ENCODE results near the gene WNT9B. TPM values are rescaled to one million over a fixed set of nuclear protein-coding genes. Genes with fewer than 3 reads are reported as not detected.

WNT9B gene
- total and polyA plus RNA-seq, 9 of the 15 experiments (the other 6 are each of a cell fraction or from before 2014, with no cell fraction given), result not detected

- POLR2A ChIA-PET, result no interaction called here
- no peak overlapping the region for H3K27ac ChIP-seq (ENCODE audit: extremely low read depth, low read depth, low read length)
- H3K36me3 ChIP-seq (ENCODE audit: control insufficient read depth, insufficient read depth, low read length), result no peaks in the 10 kb centered on the region
- H3K27me3 ChIP-seq (ENCODE audit: control insufficient read depth in 2 of 2, insufficient read depth in 2 of 2, low read length in 2 of 2), result peaks cover 19 to 53% of the 10 kb centered on the region in 2 experiments
- H3K9me1 ChIP-seq (ENCODE audit: control insufficient read depth, insufficient read depth, low read length), result no peaks in the 10 kb centered on the region
- H3K4me3 ChIP-seq, result no peak overlapping the region
- no TSS peak for BruUV-seq (replicated peaks)
- intact Hi-C loops (cut with micrococcal nuclease) (no loop called here), in situ Hi-C loops (cut with MboI) (no loop called here)
- FAIRE-seq (no peak), DNase-seq (ENCODE audit: extremely low read depth in 1 of 4, low spot score in 3 of 4) (no peak), ATAC-seq (no peak)
- 7% methylated on average over 5 of the region's 5 CpGs for WGBS (ENCODE audit: insufficient coverage, low coverage, missing lambda C conversion rate)
- H2AFZ ChIP-seq (ENCODE audit: low read depth, low read length), result no peak overlapping the region
- CTCF ChIA-PET (ENCODE audit: low intra/inter-chr PET ratio), result no interaction called here
- H3K79me2 ChIP-seq (ENCODE audit: control insufficient read depth, insufficient read depth, low read length), result no peaks in the 10 kb centered on the region
- no peak overlapping the region for H3K9ac ChIP-seq (ENCODE audit: insufficient read depth in 1 of 2, low read depth in 2 of 2, low read length in 2 of 2)
- H3K9me3 ChIP-seq (replicated peaks; ENCODE audit: control insufficient read depth, insufficient read depth, low read depth, low read length), result no peaks in the 10 kb centered on the region
- H4K20me1 ChIP-seq (replicated peaks; ENCODE audit: control insufficient read depth, insufficient read depth, low read length), result no peaks in the 10 kb centered on the region
- H3K4me1 ChIP-seq (replicated peaks in 1 of 2; ENCODE audit: control insufficient read depth in 2 of 2, insufficient read depth in 2 of 2, low read length in 2 of 2), result peaks cover 0 to 10% of the 10 kb centered on the region in 2 experiments; a peak in 2 of 5 replicates
- H3K4me2 ChIP-seq (ENCODE audit: insufficient read depth, low read length), result no peak overlapping the region
- no peak for TF ChIP-seq MAFF (IDR thresholded peaks at IDR 0.05; ENCODE audit: low read length)
- TF ChIP-seq CSDE1 (IDR thresholded peaks at IDR 0.05), result no peak
- TF ChIP-seq NFIX (CRISPR knock-in tag; IDR thresholded peaks at IDR 0.05; ENCODE audit: low read depth), result no peak
- TF ChIP-seq ZNF609 (CRISPR knock-in tag; IDR thresholded peaks at IDR 0.05; ENCODE audit: borderline replicate concordance), result no peak
- TF ChIP-seq ELK1 (CRISPR knock-in tag; IDR thresholded peaks at IDR 0.05), result no peak
- no peak for TF ChIP-seq ZEB2 (IDR thresholded peaks at IDR 0.05)
- no peak for TF ChIP-seq KLF13 (tag; IDR thresholded peaks at IDR 0.05; ENCODE audit: borderline replicate concordance, low read depth)
- no peak for TF ChIP-seq TSC22D4 (tag; IDR thresholded peaks at IDR 0.05)
- no peak for TF ChIP-seq NCOA4 (IDR thresholded peaks at IDR 0.05; ENCODE audit: partially characterized antibody)
- TF ChIP-seq ZNF644 (tag; IDR thresholded peaks at IDR 0.05; ENCODE audit: low read depth), result no peak
- TF ChIP-seq ZNF23 (CRISPR knock-in tag; IDR thresholded peaks at IDR 0.05), result no peak
- no peak for TF ChIP-seq CREB5 (CRISPR knock-in tag; IDR thresholded peaks at IDR 0.05)
- TF ChIP-seq COPS2 (conservative IDR thresholded peaks at IDR 0.05), result no peak
- no peak for TF ChIP-seq ZSCAN32 (CRISPR knock-in tag; IDR thresholded peaks at IDR 0.05)
- no peak for TF ChIP-seq DACH1 (IDR thresholded peaks at IDR 0.05; ENCODE audit: partially characterized antibody)
- no peak for TF ChIP-seq RBFOX2 (IDR thresholded peaks at IDR 0.05; ENCODE audit: low read depth, low read length)
- no peak for TF ChIP-seq JUND (IDR thresholded peaks at IDR 0.05; ENCODE audit: borderline replicate concordance, low read depth, low read length)
- TF ChIP-seq JUND (tag; IDR thresholded peaks at IDR 0.05; ENCODE audit: borderline replicate concordance, low read depth, low read length), result no peak
These were observed 29.6 kb downstream of the WNT9B start for GRCh38 chr17:46881015-46881414.

Measured in K562 (cell line).